K562 (cell line): ENCODE results near the gene DPEP2NB. TPM values are rescaled to one million over a fixed set of nuclear protein-coding genes. Genes with fewer than 3 reads are reported as not detected.

Experiments
- ATAC-seq: fragments of 200-7000 bp; cut with Tn5 transposase; 3 replicates; pipeline ENCODE4 v1.9.1; 2020; ENCODE audit warnings: moderate library complexity
- BruUV-seq: library from RNA; stranded (reverse); fragments of 400-500 nt; replicated peaks from 2 replicates; lab custom pipeline; 2021; lab: Mats Ljungman, UMichigan
- CTCF ChIA-PET: fragments of 300-600 bp; formaldehyde crosslinking; extraction: SDS; loops from one replicate; lab custom pipeline; 2021; ENCODE audit warnings: low intra/inter-chr PET ratio; lab: Yijun Ruan, JAX
- POLR2A ChIA-PET: fragments of 300-600, 350-650 bp; sonication (Branson Sonifier 250); formaldehyde crosslinking; extraction: SDS; loops from one replicate; lab custom pipeline; 2021; ENCODE audit warnings: antibody characterized with exemption, inconsistent platforms; lab: Yijun Ruan, JAX
- DNase-seq, 4 experiments: peaks; one replicate each; pipeline versions ENCODE4 v3.0.0 to v3.0.0-alpha.2; 2011 to 2018; ENCODE audit warnings: low spot score in 3 of 4, mixed read lengths in 3 of 4; ENCODE audit errors: extremely low read depth in 1 of 4
- FAIRE-seq: peaks from 2 replicates; lab custom pipeline; 2011; peaks lifted over from hg19 to GRCh38; lab: Jason Lieb, UNC
- H2AFZ ChIP-seq: 2 replicates; pipeline ENCODE4 v1.6.0; 2011; ENCODE audit warnings: low read depth, low read length, control low read depth, inconsistent platforms
- H3K27ac ChIP-seq: fragments of 200-600 bp; 3 replicates; pipeline ENCODE4 v1.8.0; 2011; ENCODE audit warnings: low read depth, mild to moderate bottlenecking, control low read depth, inconsistent platforms, low read length, moderate library complexity, mixed read lengths; ENCODE audit errors: extremely low read depth
- H3K27me3 ChIP-seq, 2 experiments: fragments of 300-600 bp in 1 of 2; 2 replicates in 1 of 2; 3 replicates in 1 of 2; pipeline versions ENCODE4 v1.6.0 to v1.8.0; 2011; ENCODE audit warnings: inconsistent platforms in 2 of 2, low read length in 2 of 2, mild to moderate bottlenecking in 1 of 2, mixed read lengths in 1 of 2, moderate library complexity in 1 of 2; ENCODE audit not compliant: control insufficient read depth in 2 of 2, insufficient read depth in 2 of 2
- H3K36me3 ChIP-seq: fragments of 300-600 bp; 3 replicates; pipeline ENCODE4 v1.8.0; 2011; ENCODE audit warnings: mild to moderate bottlenecking, low read length, inconsistent platforms; ENCODE audit not compliant: control insufficient read depth, insufficient read depth
- H3K4me1 ChIP-seq, 2 experiments: fragments of 200-600 bp in 1 of 2; replicated peaks in 1 of 2; 2 replicates in 1 of 2; 3 replicates in 1 of 2; pipeline versions ENCODE4 v1.5.1 to v1.8.0; 2011; ENCODE audit warnings: inconsistent platforms in 2 of 2, low read length in 2 of 2, mild to moderate bottlenecking in 1 of 2, mixed read lengths in 1 of 2, moderate library complexity in 1 of 2; ENCODE audit not compliant: control insufficient read depth in 2 of 2, insufficient read depth in 2 of 2
- H3K4me2 ChIP-seq: 2 replicates; pipeline ENCODE4 v1.6.1; 2011; ENCODE audit warnings: low read length, control low read depth, inconsistent platforms, mixed read lengths; ENCODE audit not compliant: insufficient read depth
- H3K4me3 ChIP-seq: fragments of 200-600 bp; sonication (generic), shearing (Covaris generic); 2 replicates; pipeline ENCODE4 v1.5.1; 2016; ENCODE audit warnings: control low read depth, inconsistent platforms
- H3K79me2 ChIP-seq: fragments of 200-600 bp; 3 replicates; pipeline ENCODE4 v1.8.0; 2011; ENCODE audit warnings: low read length, inconsistent platforms; ENCODE audit not compliant: control insufficient read depth, insufficient read depth
- H3K9ac ChIP-seq, 2 experiments: 2 replicates each; pipeline versions ENCODE4 v1.6.0 to v1.6.1; 2011; ENCODE audit warnings: low read depth in 2 of 2, low read length in 2 of 2, control low read depth in 1 of 2, inconsistent platforms in 1 of 2, mild to moderate bottlenecking in 1 of 2, mixed read lengths in 1 of 2; ENCODE audit not compliant: insufficient read depth in 1 of 2
- H3K9me1 ChIP-seq: one replicate; pipeline ENCODE4 v1.6.0; 2011; ENCODE audit warnings: inconsistent platforms, mild to moderate bottlenecking, low read length, moderate library complexity; ENCODE audit not compliant: control insufficient read depth, insufficient read depth
- H3K9me3 ChIP-seq: replicated peaks from 2 replicates; pipeline ENCODE4 v1.5.1; 2011; ENCODE audit warnings: low read depth, low read length, inconsistent platforms; ENCODE audit not compliant: control insufficient read depth, insufficient read depth
- H4K20me1 ChIP-seq: replicated peaks from 2 replicates; pipeline ENCODE4 v1.6.1; 2011; ENCODE audit warnings: low read length, inconsistent platforms, mixed read lengths; ENCODE audit not compliant: control insufficient read depth, insufficient read depth
- CBFA2T3 ChIP-seq: fragments of 450-650 bp; IDR thresholded peaks from 2 replicates; pipeline ENCODE4 v1.6.1; 2017
- CHCHD3 ChIP-seq: fragments of 250-450 bp; sonication (Bioruptor Pico); IDR thresholded peaks from 2 replicates; pipeline ENCODE4 v2.1.2; 2022; ENCODE audit warnings: mild to moderate bottlenecking
- CHD4 ChIP-seq: fragments of 200-600 bp; sonication (generic); IDR thresholded peaks from 3 replicates; pipeline ENCODE4 v1.6.1; 2012; ENCODE audit warnings: low read depth, mild to moderate bottlenecking, mixed read lengths, low read length, inconsistent platforms; ENCODE audit not compliant: insufficient read depth, insufficient replicate concordance, poor library complexity, severe bottlenecking
- KDM5B ChIP-seq: fragments of 200-600 bp; sonication (generic); IDR thresholded peaks from 2 replicates; pipeline ENCODE4 v1.6.1; 2012; ENCODE audit warnings: low read depth, mild to moderate bottlenecking, moderate library complexity, low read length, control low read depth, inconsistent platforms; ENCODE audit not compliant: insufficient replicate concordance
- NFIC ChIP-seq: fragments of 450-650 bp; IDR thresholded peaks from 2 replicates; pipeline ENCODE4 v1.6.1; 2017; ENCODE audit warnings: mild to moderate bottlenecking, inconsistent platforms
- NUFIP1 ChIP-seq: fragments of 450-650 bp; IDR thresholded peaks from 2 replicates; pipeline ENCODE4 v1.6.1; 2018; ENCODE audit not compliant: partially characterized antibody
- PHB ChIP-seq: fragments of 250-450 bp; sonication (Bioruptor Pico); IDR thresholded peaks from 2 replicates; pipeline ENCODE4 v1.5.0; 2021
- PHF8 ChIP-seq: fragments of 200-600 bp; sonication (generic); IDR thresholded peaks from 2 replicates; pipeline ENCODE4 v1.6.1; 2012; ENCODE audit warnings: mixed run types, mild to moderate bottlenecking, inconsistent platforms, low read length, moderate library complexity, borderline replicate concordance
- PML ChIP-seq: IDR thresholded peaks from 2 replicates; pipeline ENCODE4 v1.6.1; 2012; ENCODE audit warnings: low read length, inconsistent platforms
- POLR2G ChIP-seq: fragments of 200-400 bp; formaldehyde crosslinking; IDR thresholded peaks from 2 replicates; pipeline ENCODE4 v1.6.1; 2017; ENCODE audit warnings: low read depth, mild to moderate bottlenecking, antibody characterized with exemption, low read length, moderate library complexity
- RBBP5 ChIP-seq: fragments of 200-600 bp; sonication (generic); IDR thresholded peaks from 2 replicates; pipeline ENCODE4 v1.6.1; 2012; ENCODE audit warnings: borderline replicate concordance, mild to moderate bottlenecking, low read length, control low read depth, inconsistent platforms; ENCODE audit not compliant: insufficient read depth, poor library complexity, severe bottlenecking
- RBFOX2 ChIP-seq: fragments of 200-400 bp; formaldehyde crosslinking; IDR thresholded peaks from 2 replicates; pipeline ENCODE4 v1.6.1; 2017; ENCODE audit warnings: low read depth, mild to moderate bottlenecking, low read length, moderate library complexity
- RCOR1 ChIP-seq, 2 experiments: IDR thresholded peaks; 2 replicates each; pipeline ENCODE4 v1.6.1; 2012; ENCODE audit warnings: low read depth in 2 of 2, low read length in 2 of 2, borderline replicate concordance in 1 of 2, improper control_type of control experiment in 1 of 2
- SPI1 ChIP-seq: IDR thresholded peaks from 2 replicates; pipeline ENCODE4 v1.6.1; 2011; ENCODE audit warnings: low read depth, low read length, control low read depth, borderline replicate concordance
- ZNF24 ChIP-seq: fragments of 450-650 bp; IDR thresholded peaks from 2 replicates; pipeline ENCODE4 v1.6.1; 2016
- ZNF263 ChIP-seq: sonication (generic); formaldehyde crosslinking; IDR thresholded peaks from 2 replicates; pipeline ENCODE4 v1.8.0; 2022; ENCODE audit warnings: mild to moderate bottlenecking, missing genetic modification reagents, borderline replicate concordance
- WGBS: fragments of 100-300 bp; shearing (Covaris generic); methylation state at CpG from one replicate; pipeline ENCODE4 v1.1.6; 2016; ENCODE audit warnings: low coverage, mixed read lengths; ENCODE audit not compliant: insufficient coverage; ENCODE audit errors: missing lambda C conversion rate; 5-methylcytosine and 5-hydroxymethylcytosine counted together
- in situ Hi-C: fragments of 300-500 bp; cut with MboI; formaldehyde crosslinking; loops from 4 replicates; pipeline ENCODE4 v1.15.0; 2018; ENCODE audit warnings: inconsistent platforms, mixed read lengths
- intact Hi-C: fragments of 100-400 bp; cut with micrococcal nuclease; formaldehyde crosslinking; loops from 2 replicates; pipeline ENCODE4 v1.14.2; 2022
- polyA plus RNA-seq, 8 experiments: library from polyadenylated mRNA; depleted of rRNA in 4 of 8; stranded (reverse) in 5 of 8; unstranded in 3 of 8; fragments of >200 nt; fragmentation: Nextera tagmentation in 2 of 8; fragmentation: Illumina TruSeq in 1 of 8; extraction: Ambion mirVana in 2 of 8; extraction: Trizol in 1 of 8; gene quantifications; 2 replicates each; pipeline versions ENCODE4 v1.2.1 to v1.2.3, GENCODE V29; 2011 to 2014; ENCODE audit warnings: inconsistent platforms in 1 of 8, missing spikeins in 1 of 8
- total RNA-seq, 7 experiments: library from RNA; depleted of rRNA in 6 of 7; stranded (reverse); fragments of >200 nt in 6 of 7; fragmentation: Illumina TruSeq in 2 of 7; extraction: Trizol in 2 of 7; gene quantifications; 2 replicates each; pipeline versions ENCODE4 v1.2.1 to v1.2.3, GENCODE V29; 2011 to 2021; ENCODE audit warnings: low replicate concordance in 1 of 7
- TF ChIP-seq, protein P1 (sequence below): sonication (generic); formaldehyde crosslinking; IDR thresholded peaks from 2 replicates; pipeline ENCODE4 v1.9.0; 2022; ENCODE audit warnings: mild to moderate bottlenecking, missing genetic modification reagents

DPEP2NB gene
- total and polyA plus RNA-seq, 9 of the 15 experiments (the other 6 are each of a cell fraction or from before 2014, with no cell fraction given) = not detected

DNA sequence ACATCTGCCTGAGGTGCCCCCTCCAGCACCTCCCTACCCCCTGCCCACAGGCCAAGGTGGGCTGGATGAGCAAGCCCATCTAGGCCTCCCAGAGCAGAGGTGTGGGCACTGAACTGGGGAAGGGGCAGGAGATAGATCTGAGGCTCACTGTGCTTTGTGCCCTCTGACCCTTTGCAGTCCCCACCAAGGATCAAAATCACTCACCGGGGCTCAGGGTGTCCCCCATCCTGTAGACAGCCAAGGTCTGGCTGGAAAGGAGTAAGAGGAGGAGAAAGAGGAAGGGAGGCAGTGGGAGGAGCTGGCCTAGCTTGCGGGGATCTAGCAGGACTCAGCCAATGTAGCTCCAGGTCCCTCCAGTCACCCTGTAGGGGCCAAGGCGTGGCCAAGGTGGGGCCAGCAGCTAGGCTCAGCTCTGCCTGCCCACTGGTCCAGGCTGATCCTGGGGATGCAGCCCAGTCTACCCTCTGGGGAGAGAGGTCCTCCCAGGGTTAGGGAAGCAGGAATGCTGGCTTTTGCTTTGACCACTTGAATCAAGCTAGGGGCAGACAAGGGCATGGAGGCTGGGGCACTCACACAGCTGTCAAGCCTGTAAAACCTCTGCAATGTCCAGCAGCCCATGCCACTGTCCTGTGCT, 49.0 kb downstream of the DPEP2NB start:
- H3K4me1 ChIP-seq = peaks cover 23 to 51% of the 10 kb centered on the region in 2 experiments; a peak in 4 of 5 replicates
- no TSS peak for BruUV-seq
- peak; percentile 77 for FAIRE-seq

More for the DNA sequence above, 49.0 kb downstream of the DPEP2NB start:
- H3K4me2 ChIP-seq = peak overlapping the region; percentile 98
- WGBS = 51% methylated on average over 3 of the region's 3 CpGs
- in situ Hi-C loops = no loop called here
- ChIA-PET CTCF (no interaction called here), POLR2A (interaction anchor here (1.2 to 1.8 kb wide), 2 partner anchors 17 to 23 kb away, joined by 3 to 9 read pairs; partner anchors contain the start of gene LCAT)
- DNase-seq (peak; percentile 54 to 65 (median 60)), ATAC-seq (peak; percentile 43)
- no peak overlapping the region for H2AFZ ChIP-seq
- peaks cover 23% of the 10 kb centered on the region for H4K20me1 ChIP-seq
- TF ChIP-seq ZNF24 (no peak), SPI1 (peak; percentile 75; the same call in 1 of the 2 replicates), POLR2G (0 out of 2 replicates have a peak, but pooled peaks have one; percentile 7), RBBP5 (peak; percentile 22), PHB (CRISPR knock-in tag) (no peak), CHD4 (no peak), PML (0 out of 2 replicates have a peak, but pooled peaks have one; percentile 15), NFIC (no peak), NUFIP1 (no peak), PHF8 (no peak), ZNF263 (CRISPR knock-in tag) (peak; percentile 19; the same call in 1 of the 2 replicates), KDM5B (no peak), RCOR1 (IDR thresholded peaks at IDR 0.05; ENCODE audit: borderline replicate concordance in 1 of 2, low read depth in 2 of 2, low read length in 2 of 2) (no peak), RBFOX2 (0 out of 2 replicates have a peak, but pooled peaks have one; percentile 15), CBFA2T3 (no peak), CHCHD3 (CRISPR knock-in tag) (0 out of 2 replicates have a peak, but pooled peaks have one; percentile 6)
- TF ChIP-seq, protein P1, sequence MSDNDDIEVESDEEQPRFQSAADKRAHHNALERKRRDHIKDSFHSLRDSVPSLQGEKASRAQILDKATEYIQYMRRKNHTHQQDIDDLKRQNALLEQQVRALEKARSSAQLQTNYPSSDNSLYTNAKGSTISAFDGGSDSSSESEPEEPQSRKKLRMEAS (CRISPR knock-in tag) = no peak
- 0 out of 3 replicates have a peak overlapping the region, but pooled peaks have one; percentile 3 for H3K27ac ChIP-seq
- no peaks in the 10 kb centered on the region for H3K9me3 ChIP-seq
- intact Hi-C loops = no loop called here
- H3K36me3 ChIP-seq = peaks cover 36% of the 10 kb centered on the region; the same call in 2 of the 3 replicates
- H3K9me1 ChIP-seq = peaks cover 8% of the 10 kb centered on the region
- H3K9ac ChIP-seq = peak overlapping the region in 1 of 2 experiments; percentile 94; a peak in 2 of 4 replicates
- no peaks in the 10 kb centered on the region for H3K27me3 ChIP-seq
- H3K79me2 ChIP-seq = peaks cover 28% of the 10 kb centered on the region
- H3K4me3 ChIP-seq = no peak overlapping the region
